Spleen (tissue), 7 donors: ENCODE measurements around the gene ANKRD1.

Experiments
- POLR2A ChIP-seq, 3 donors: fragments of 450-650 bp; IDR thresholded peaks; one replicate each; pipeline ENCODE4 v1.5.1; 2017; ENCODE audit warnings: antibody characterized with exemption in 3 of 3, mild to moderate bottlenecking in 1 of 3
- TF ChIP-seq, protein P1 (sequence below), 11 experiments: fragments of 200-600 bp in 7 of 11; fragments of 450-650 bp in 4 of 11; sonication (generic) in 4 of 11; IDR thresholded peaks in 8 of 11; conservative IDR thresholded peaks in 3 of 11; 1 replicate in 7 of 11; 2 replicates in 4 of 11; pipeline versions ENCODE4 v1.4.0 to v1.8.0; 2016 to 2021; ENCODE audit warnings: antibody characterized with exemption in 11 of 11, inconsistent platforms in 4 of 11, mild to moderate bottlenecking in 1 of 11
- donor health status: DM: no; HTN: no; CAD: no; lungs with moderate emphysema.
- donor health status: DM: no; HTN: no; CAD: no.
- donor health status: DM: no; HTN: no; CAD: no.

DNA sequence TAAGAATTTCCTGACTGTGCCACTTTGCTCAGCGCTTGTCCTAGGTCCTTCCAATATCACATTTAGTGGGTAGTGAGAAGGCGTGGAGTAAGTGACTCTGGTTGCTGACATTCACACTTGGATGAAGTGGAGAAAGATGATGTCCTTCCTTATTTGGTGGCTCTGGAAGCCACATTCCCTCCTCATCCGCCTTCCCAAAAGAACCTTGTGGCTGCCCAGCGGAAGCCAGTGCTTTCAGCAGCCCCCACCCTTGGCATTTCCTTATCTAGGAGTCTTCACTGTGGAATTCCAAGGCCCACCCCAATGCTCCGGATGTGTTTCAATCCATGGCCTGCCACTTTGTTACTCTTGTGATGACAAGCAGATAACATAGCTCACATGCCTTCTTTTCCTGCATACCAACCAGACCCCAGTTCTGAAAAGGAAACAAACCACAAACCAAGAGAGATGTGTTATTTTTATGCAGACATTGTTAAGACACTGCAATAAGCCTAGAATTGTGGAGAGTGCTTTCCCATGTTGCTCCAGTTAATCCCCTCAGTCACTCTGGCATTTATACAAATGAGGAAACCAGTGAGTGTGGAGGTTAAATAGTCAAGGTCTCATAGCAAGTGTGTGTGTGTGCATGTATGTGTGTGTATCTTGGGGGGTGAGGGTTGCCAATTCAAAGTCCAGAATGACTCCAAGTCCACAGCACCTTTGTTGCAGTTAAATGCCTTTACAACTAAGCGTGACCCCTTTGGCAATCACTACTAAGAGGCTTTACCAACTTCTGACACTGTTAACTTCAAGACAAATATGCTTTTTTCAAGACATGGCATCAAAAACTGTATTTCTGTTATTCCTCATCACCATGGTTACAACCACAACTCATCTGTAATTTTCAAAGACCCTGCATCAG, 10.3 kb upstream of the ANKRD1 start:
- TF ChIP-seq, protein P1, sequence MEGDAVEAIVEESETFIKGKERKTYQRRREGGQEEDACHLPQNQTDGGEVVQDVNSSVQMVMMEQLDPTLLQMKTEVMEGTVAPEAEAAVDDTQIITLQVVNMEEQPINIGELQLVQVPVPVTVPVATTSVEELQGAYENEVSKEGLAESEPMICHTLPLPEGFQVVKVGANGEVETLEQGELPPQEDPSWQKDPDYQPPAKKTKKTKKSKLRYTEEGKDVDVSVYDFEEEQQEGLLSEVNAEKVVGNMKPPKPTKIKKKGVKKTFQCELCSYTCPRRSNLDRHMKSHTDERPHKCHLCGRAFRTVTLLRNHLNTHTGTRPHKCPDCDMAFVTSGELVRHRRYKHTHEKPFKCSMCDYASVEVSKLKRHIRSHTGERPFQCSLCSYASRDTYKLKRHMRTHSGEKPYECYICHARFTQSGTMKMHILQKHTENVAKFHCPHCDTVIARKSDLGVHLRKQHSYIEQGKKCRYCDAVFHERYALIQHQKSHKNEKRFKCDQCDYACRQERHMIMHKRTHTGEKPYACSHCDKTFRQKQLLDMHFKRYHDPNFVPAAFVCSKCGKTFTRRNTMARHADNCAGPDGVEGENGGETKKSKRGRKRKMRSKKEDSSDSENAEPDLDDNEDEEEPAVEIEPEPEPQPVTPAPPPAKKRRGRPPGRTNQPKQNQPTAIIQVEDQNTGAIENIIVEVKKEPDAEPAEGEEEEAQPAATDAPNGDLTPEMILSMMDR (IDR thresholded peaks at IDR 0.05 in 8 of 11, conservative IDR thresholded peaks at IDR 0.05 in 3 of 11) = no peak
- TF ChIP-seq POLR2A (IDR thresholded peaks at IDR 0.05) = no peak
